Activated naive CD4-positive, alpha-beta T cell treated with anti-CD3 and anti-CD28 coated beads, Interleukin-2, amount 50 U/mL, for 72 hours (primary cell): Measurements from ENCODE around the gene PAWR. TPM values are rescaled to one million over a fixed set of nuclear protein-coding genes. Genes with fewer than 3 reads are reported as not detected.
"Not testable (repeated sequence)": the region's sequence is repeated elsewhere in the genome, so short reads cannot be mapped to it uniquely, and the experiment has no call there.

ENCODE experiments used
- ATAC-seq, 2 donors: fragments of 150-1000 bp; cut with Tn5 transposase; 2 replicates each; pipeline ENCODE4 v1.10.0; 2021; ENCODE audit warnings: mild to moderate bottlenecking in 2 of 2, moderate library complexity in 2 of 2
- DNase-seq, 2 donors: peaks; one replicate each; pipeline ENCODE4 v3.0.0; 2021 to 2022; ENCODE audit warnings: low spot score in 2 of 2
- H3K27ac Mint-ChIP-seq, 2 donors: one replicate each; pipeline ENCODE4 v1.8.0; 2022; ENCODE audit warnings: mild to moderate bottlenecking in 2 of 2, mixed read lengths in 2 of 2
- H3K36me3 Mint-ChIP-seq, 2 donors: one replicate each; pipeline ENCODE4 v1.8.0; 2022; ENCODE audit warnings: mixed read lengths in 2 of 2
- H3K9me3 Mint-ChIP-seq, 2 donors: one replicate each; pipeline ENCODE4 v1.8.0; 2022; ENCODE audit warnings: mixed read lengths in 2 of 2
- total RNA-seq, 2 donors: library from RNA; stranded (reverse); gene quantifications; one replicate each; pipeline ENCODE4 v1.2.3, GENCODE V29; 2022

Gene PAWR
- total RNA-seq, 2 donors from 2014 or later = 8.4 to 12.0 TPM

GRCh38 chr12:79585147-79585546 is 105.6 kb downstream of the PAWR start:
- ATAC-seq (no peak), DNase-seq (no peak)
- no peak overlapping the region for H3K27ac Mint-ChIP-seq
- H3K9me3 Mint-ChIP-seq = no peaks in the 10 kb centered on the region
- H3K36me3 Mint-ChIP-seq = no peaks in the 10 kb centered on the region

GRCh38 chr12:79573820-79574219 is 116.9 kb downstream of the PAWR start:
- Mint-ChIP-seq H3K27ac (no peak overlapping the region), H3K9me3 (peaks cover 12 to 14% of the 10 kb centered on the region in 2 donors), H3K36me3 (peaks cover 15 to 16% of the 10 kb centered on the region in 2 donors)
- no peak for DNase-seq
- ATAC-seq = no peak

- Mint-ChIP-seq H3K9me3 (peaks cover 10 to 11% of the 10 kb centered on the region in 2 donors), H3K36me3 (peaks cover 14 to 17% of the 10 kb centered on the region in 2 donors), H3K27ac (no peak overlapping the region)
- DNase-seq (no peak), ATAC-seq (no peak)
These were observed 121.1 kb downstream of the PAWR start for GRCh38 chr12:79569679-79570078.

DNA sequence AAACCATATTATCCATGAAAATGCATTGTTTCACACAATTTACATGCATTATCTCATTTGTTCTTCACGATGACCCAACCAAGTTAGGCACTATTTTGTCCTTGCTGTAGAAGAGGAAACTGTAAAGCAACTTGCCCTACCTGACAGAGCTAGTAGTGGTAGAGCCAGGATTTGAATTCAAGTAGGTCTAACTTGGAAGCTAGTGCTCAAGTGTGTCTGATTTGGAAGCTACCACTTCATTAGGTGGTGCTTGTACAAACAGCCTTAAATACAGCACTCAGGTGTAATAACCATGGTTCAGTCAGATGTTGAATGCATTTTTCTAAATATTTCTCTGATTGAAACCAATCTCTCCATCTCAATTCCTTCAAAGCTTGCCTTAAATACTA is 123.6 kb downstream of the PAWR start:
- ATAC-seq (no peak), DNase-seq (no peak)
- H3K27ac Mint-ChIP-seq = no peak overlapping the region
- peaks cover 7 to 10% of the 10 kb centered on the region in 2 donors for H3K36me3 Mint-ChIP-seq
- peaks cover 0 to 4% of the 10 kb centered on the region in 2 donors for H3K9me3 Mint-ChIP-seq

- no peak for DNase-seq
- no peak overlapping the region for H3K27ac Mint-ChIP-seq
- no peak for ATAC-seq
- H3K9me3 Mint-ChIP-seq = peaks cover 0 to 4% of the 10 kb centered on the region in 2 donors
- H3K36me3 Mint-ChIP-seq = peaks cover 2 to 10% of the 10 kb centered on the region in 2 donors
These were observed 124.2 kb downstream of the PAWR start for GRCh38 chr12:79566452-79567174.

GRCh38 chr12:79564727-79565350 is 125.9 kb downstream of the PAWR start:
- not testable (repeated sequence) for H3K9me3 Mint-ChIP-seq, ATAC-seq, H3K27ac Mint-ChIP-seq, DNase-seq, H3K36me3 Mint-ChIP-seq

DNA sequence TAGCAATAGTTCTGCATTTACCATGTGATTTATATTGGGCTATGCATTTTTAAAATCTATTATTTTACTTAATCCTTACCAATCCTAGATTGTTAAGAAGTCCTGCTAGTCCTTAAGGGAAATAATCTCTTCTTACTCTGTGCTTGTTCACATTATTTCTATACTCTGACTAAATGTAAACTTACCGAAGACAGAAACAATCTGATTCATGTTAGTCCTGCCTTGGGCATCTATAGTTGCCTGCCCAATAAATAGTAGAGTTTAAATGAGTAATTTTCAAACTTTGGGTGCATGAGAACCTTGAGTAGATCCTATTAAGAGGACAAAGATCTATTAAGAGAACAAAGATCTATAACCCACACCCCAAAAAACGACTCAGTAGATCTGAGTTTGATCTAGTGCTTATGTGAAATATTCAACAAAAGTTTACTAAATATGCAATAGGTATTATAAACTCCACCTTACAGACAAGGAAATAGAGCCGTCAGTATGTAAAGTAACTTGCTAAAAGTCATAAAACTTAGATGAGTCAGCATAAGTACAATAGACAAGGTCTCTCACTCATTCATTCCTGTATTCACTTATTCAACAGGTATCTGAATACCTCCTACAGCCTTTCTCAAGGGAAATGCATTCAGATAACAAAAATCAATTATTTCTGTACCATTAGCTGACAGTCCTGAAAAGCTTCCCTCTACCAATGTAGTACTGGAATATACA is 127.6 kb downstream of the PAWR start:
- peaks cover 0 to 4% of the 10 kb centered on the region in 2 donors for H3K36me3 Mint-ChIP-seq
- no peak for ATAC-seq
- DNase-seq = no peak
- no peak overlapping the region for H3K27ac Mint-ChIP-seq
- no peaks in the 10 kb centered on the region for H3K9me3 Mint-ChIP-seq

GRCh38 chr12:79561401-79562132 is 129.2 kb downstream of the PAWR start:
- Mint-ChIP-seq H3K9me3 (no peaks in the 10 kb centered on the region), H3K27ac (no peak overlapping the region), H3K36me3 (peaks cover 0 to 4% of the 10 kb centered on the region in 2 donors)
- ATAC-seq = no peak
- DNase-seq = no peak

GRCh38 chr12:79560225-79560889 is 130.4 kb downstream of the PAWR start:
- Mint-ChIP-seq H3K27ac (no peak overlapping the region), H3K36me3 (no peaks in the 10 kb centered on the region), H3K9me3 (no peaks in the 10 kb centered on the region)
- no peak for ATAC-seq
- no peak for DNase-seq

DNA sequence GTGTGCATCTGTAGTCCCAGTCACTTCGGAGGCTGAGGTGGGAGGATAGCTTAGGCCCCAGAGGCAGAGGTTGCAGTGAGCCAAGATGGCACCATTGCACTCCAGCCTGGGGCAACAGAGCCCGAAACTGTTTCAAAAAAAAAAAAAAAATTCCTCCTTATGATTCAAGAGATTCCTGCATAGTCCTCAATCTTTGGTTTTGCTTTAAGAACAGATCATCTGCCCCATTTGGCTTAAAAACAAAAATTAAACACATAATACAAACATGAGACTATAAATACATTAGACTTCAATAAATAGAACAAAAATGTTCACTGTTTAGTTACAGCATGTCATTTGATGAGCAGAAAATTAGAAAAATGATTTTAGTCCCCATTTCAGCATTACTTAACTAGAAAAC is 131.2 kb downstream of the PAWR start:
- H3K27ac Mint-ChIP-seq = no peak overlapping the region
- ATAC-seq (no peak), DNase-seq (no peak)
- H3K36me3 Mint-ChIP-seq = no peaks in the 10 kb centered on the region
- no peaks in the 10 kb centered on the region for H3K9me3 Mint-ChIP-seq

- Mint-ChIP-seq H3K27ac (no peak overlapping the region), H3K9me3 (no peaks in the 10 kb centered on the region), H3K36me3 (no peaks in the 10 kb centered on the region)
- ATAC-seq = no peak
- DNase-seq = no peak
These were observed 131.8 kb downstream of the PAWR start for GRCh38 chr12:79558924-79559469.

GRCh38 chr12:79557690-79558315 is 133.0 kb downstream of the PAWR start:
- no peak overlapping the region for H3K27ac Mint-ChIP-seq
- no peak for DNase-seq
- H3K9me3 Mint-ChIP-seq = peaks cover 0 to 4% of the 10 kb centered on the region in 2 donors
- H3K36me3 Mint-ChIP-seq = no peaks in the 10 kb centered on the region
- no peak for ATAC-seq

DNA sequence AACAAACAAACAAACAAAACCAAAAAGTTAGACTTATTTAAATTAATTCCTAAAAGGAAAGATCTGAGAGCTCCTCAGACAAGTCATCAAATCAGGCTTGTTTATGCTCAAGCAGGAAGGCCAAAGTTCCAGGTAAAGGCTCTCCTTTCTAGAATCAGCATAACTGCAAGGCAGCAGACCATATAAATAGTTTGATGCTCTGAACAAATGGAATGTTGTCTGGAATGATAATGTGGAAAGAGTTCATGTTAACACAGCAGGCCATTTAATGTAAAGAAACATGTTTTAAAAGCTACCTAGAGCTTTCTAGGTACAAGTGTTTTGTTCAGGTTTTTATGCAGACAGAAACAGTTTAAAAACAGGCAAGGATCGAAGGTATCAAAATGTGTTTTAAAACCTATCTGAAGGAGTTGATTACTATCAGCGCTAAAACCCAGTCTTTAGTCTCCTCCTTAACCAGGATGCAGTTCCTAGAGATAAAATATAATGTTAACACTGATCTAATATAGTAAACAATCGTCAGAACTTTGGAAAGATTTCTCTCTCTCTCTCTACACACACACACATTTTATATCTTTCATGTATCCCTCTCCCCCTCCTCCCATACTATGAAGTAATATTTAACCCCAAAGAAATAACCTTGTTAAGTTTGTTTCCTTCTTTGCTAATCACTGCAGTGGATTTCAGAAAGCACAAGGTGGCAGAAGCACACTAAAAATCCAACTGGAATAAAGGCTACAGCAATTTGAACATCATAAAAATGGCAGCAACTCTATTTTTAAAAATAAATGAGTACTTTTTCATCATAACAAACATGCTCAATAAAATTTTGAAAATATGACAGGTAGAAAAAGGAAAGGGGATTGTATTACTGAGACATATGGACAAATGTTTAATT is 135.5 kb downstream of the PAWR start:
- DNase-seq = no peak
- no peak overlapping the region for H3K27ac Mint-ChIP-seq
- no peak for ATAC-seq
- peaks cover 0 to 4% of the 10 kb centered on the region in 2 donors for H3K9me3 Mint-ChIP-seq
- no peaks in the 10 kb centered on the region for H3K36me3 Mint-ChIP-seq

DNA sequence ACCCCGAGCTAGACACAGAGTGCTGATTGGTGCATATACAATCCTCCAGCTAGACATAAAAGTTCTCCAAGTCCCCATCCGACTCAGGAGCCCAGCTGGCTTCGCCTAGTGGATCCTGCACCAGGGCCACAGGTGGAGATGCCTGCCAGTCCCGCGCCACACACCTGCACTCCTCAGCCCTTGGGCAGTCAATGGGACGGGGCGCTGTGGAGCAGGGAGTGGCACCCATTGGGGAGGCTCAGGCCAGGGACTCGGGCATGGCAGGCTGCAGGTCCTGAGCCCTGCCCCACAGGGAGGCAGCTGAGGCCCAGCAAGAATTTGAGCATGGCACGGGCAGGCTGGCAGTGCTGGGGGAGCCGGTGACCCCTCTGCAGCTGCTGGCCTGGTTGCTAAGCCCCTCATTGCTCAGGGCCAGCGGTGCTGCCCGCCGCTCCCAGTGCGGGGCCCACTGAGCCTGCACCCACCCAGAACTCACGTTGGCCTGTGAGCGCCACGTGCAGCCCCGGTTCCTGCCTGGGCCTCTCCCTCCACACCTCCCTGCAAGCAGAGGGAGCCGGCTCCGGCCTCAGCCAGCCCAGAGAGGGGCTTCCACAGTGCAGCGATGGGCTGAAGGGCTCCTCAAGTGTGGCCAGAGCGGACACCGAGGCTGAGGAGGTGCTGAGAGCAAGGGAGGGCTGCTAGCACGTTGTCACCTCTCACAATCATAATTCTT is 136.7 kb downstream of the PAWR start:
- ATAC-seq (no peak), DNase-seq (no peak)
- no peaks in the 10 kb centered on the region for H3K36me3 Mint-ChIP-seq
- H3K9me3 Mint-ChIP-seq = peaks cover 0 to 4% of the 10 kb centered on the region in 2 donors
- no peak overlapping the region for H3K27ac Mint-ChIP-seq
